Endothelial cell of hepatic sinusoid (primary cell): ENCODE results near the gene ZNF469.
"Not testable (repeated sequence)": the region's sequence is repeated elsewhere in the genome, so short reads cannot be mapped to it uniquely, and the experiment has no call there.

Experiments
- in situ Hi-C: cut with HindIII; loops from 2 replicates; pipeline ENCODE4 v1.10.0; 2017; ENCODE audit warnings: low sequenced_read_pairs

Gene ZNF469

GRCh38 chr16:88356124-88356726 is 26.5 kb upstream of the ZNF469 start:
- in situ Hi-C loops, result loop anchor here (10.0 kb wide), 1 partner anchor 61 kb away; no protein-coding TSS in a partner anchor

GRCh38 chr16:88356727-88357199 is 26.0 kb upstream of the ZNF469 start:
- in situ Hi-C loops, result loop anchor here (10.0 kb wide), 1 partner anchor 62 kb away; no protein-coding TSS in a partner anchor

DNA sequence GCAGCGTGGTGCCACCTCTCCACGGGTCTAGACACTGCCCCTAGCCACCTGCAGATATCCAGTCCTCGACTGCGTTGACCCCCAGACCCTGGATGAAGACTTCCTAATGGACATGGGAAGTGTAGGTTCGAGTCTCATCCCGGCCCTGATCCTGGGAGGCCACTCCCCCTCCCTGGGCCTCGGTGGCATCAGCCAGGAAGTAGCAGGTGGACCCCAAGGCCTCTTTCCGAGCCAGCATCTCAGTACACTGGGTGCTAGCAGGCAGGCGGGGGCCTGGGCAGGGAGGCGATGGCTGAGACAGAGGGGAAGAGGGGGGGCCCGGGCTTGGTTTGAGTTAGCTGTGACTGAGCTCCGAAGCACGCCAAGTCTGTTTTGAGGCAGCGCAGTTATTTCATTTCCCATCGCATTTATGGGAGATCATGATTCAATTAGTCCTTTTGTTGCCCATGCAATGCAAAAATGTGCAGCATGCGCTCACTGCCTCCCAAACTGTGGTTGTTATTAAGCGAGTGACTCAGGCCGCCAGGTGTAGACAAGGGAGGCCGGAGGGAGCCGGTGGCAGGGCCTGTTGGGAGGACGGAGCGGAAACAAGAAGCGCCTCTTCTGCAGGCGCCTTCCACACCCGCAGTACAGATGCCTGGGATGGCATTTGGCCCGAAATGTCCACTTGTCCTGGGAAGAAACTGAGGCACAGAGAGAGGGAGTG is 25.3 kb upstream of the ZNF469 start:
- in situ Hi-C loops, result loop anchor here (10.0 kb wide), 1 partner anchor 63 kb away; no protein-coding TSS in a partner anchor

DNA sequence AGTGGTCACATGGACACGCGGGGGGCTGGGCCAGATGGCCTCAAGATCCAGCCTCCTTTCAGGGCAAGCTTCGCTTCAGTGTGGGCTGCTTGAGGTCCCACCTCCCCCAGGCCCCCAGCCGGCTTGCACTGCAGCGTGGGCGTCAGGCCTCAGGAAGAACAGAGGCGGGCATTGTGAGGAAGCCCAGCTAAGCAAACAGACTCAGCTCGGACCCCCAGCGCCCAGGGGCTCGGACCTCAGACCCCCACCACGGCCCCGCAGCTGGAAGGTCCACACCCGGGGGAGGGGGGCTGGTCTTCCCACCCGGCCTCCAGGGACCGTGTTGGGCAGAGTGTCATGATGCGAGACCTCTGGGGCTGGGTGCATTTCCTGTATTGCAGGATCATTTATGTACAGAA is 24.7 kb upstream of the ZNF469 start:
- in situ Hi-C loops, result loop anchor here (10.0 kb wide), 1 partner anchor 63 kb away; no protein-coding TSS in a partner anchor

GRCh38 chr16:88359008-88359407 is 23.8 kb upstream of the ZNF469 start:
- in situ Hi-C loops, result loop anchor here (10.0 kb wide), 1 partner anchor 64 kb away; no protein-coding TSS in a partner anchor

DNA sequence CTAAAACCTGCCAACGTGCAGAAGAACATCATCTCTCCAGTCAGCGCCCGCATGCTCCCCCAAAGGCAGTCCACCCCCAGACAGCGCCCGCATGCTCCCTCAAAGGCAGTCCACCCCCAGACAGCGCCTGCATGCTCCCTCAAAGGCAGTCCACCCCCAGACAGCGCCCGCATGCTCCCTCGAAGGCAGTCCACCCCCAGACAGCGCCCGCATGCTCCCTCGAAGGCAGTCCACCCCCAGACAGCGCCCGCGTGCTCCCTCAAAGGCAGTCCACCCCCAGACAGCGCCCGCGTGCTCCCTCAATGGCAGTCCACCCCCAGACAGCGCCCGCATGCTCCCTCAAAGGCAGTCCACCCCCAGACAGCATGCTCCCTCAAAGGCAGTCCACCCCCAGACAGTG is 22.4 kb upstream of the ZNF469 start:
- in situ Hi-C loops, result not testable (repeated sequence)

GRCh38 chr16:88360999-88361398 is 21.8 kb upstream of the ZNF469 start:
- in situ Hi-C loops, result no loop called here

GRCh38 chr16:88361775-88362174 is 21.0 kb upstream of the ZNF469 start:
- in situ Hi-C loops, result no loop called here

DNA sequence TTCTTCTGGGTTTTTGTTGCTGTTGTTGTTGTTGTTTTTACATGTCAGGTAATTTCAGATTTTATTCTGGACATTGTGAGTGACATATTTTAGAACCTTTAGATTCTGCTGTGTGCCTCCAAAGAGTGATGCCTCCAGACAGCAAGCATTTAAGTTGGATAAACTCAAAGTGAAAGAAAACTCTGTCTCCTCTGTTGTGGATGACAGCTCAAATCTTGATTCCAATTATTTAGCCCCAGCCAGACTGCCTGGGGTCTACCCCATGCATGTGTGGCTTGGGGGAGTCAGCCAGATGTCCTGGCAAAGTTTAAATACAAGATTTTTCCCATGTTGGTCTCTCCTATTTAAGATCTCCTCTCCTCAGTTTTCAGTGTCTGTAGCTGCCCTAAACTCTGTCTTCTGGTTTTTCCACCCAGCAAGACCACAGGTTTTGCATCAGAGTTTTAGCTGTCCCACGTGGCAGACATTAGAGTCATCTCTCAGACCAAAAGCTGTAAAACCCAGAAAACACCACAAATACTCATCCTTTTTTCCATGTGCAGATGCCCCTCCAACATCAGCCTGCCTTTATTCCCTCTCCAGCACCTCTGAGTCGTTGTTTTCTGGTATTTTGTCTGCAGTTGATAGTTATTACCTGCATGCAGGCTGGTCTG is 19.4 kb upstream of the ZNF469 start:
- in situ Hi-C loops, result no loop called here

DNA sequence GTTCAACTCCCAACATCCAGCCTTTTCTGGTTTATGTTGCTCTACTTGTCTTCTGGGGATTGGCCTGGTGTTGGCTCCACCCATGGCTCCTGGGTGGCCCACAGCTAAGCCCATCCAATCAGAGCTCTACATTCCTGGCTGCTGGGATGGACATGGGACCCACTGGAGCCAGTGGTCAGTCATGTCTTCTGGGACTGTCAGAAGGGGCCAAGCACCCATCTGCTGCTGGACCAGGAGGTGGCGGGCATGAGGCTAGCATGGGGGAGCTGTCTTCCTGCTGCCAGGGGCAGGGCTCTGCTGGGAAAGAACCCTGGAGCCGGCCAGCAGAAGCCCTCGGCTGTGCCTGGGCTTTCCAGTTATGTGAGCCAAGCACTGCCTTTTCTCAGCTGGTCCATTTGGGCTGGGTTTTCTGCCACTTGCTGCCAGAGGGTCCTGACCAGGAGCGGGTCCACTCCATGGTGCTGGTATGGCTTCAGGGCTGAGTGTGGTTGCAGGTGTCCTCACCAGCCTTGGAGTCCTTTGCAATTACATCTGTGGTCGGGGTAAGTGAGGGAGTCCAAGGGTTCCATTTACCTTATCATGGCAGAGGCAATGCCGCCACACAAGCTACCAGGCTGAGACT is 17.4 kb upstream of the ZNF469 start:
- in situ Hi-C loops, result no loop called here

GRCh38 chr16:88366032-88366703 is 16.6 kb upstream of the ZNF469 start:
- in situ Hi-C loops, result no loop called here

DNA sequence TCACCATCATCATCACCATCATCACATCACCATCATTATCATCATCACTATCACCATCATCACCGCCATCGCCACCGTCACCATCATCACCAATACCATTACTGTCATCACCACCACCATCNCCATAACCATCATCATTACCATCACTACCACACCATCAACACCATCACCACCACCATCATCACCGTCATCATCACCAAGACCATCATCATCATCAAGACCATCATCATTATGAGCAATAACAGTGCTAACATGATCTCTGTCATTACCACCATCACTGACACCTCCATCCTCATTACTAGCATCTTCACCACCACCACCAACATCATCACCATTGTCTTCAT is 16.1 kb upstream of the ZNF469 start:
- in situ Hi-C loops, result no loop called here

DNA sequence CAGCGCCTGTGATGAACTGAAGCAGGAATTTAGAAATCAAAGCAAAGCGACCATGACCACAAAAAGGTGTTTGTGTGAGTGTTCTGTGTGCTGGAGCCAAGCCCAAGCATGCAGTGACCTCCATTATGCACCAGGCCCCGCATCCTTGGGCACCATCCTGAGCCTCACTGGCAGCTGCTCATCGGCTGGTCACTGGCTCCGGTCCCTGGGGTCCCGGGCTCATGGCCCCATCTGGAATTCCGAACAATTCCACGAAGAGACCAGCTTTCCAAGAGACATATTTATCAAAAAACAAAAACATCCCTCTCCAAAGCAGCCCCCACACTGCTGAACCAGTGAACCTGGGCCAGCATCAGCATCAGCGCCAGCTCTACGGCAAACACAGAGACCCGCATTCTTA is 15.2 kb upstream of the ZNF469 start:
- in situ Hi-C loops, result no loop called here

DNA sequence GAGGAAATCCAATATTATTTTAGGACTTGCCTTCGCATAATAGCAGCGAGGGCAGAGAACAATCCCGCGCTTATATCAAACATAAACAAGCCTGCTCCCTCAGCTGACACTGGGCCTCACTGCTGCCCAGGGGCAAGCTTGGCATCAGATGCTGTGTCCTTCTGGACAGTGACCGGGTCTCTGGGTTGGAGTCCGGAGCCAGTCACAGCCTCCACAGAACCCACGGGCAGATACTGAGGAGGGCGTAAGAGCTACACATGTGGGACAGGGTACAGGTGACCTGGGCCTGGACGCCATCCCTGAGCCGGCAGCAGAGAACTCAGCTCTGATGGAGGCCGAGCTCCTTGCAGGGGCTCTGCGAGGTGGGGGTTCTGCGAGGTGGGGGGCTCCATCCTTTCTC is 14.7 kb upstream of the ZNF469 start:
- in situ Hi-C loops, result no loop called here

DNA sequence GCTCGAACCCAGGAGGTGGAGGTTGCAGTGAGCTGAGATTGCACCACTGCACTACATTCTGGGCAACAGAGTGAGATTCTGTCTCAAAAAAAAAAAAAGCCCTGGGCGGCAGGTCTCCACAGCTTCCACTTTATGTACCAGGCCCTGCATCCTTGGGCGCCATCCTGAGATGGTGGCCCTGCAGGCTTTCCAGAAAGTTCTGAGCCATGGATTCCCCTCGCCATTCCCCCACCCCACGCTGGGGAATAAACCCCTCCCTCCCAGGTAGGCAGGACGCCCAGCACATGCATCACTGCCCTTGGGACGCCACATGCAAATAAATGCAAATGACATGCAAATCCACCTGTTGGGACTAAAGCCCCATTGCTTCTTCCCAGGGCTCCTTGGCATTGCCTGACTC is 13.8 kb upstream of the ZNF469 start:
- in situ Hi-C loops, result no loop called here

GRCh38 chr16:88369447-88370008 is 13.2 kb upstream of the ZNF469 start:
- in situ Hi-C loops, result no loop called here

GRCh38 chr16:88370365-88370764 is 12.4 kb upstream of the ZNF469 start:
- in situ Hi-C loops, result no loop called here

- in situ Hi-C loops, result no loop called here
Observed at GRCh38 chr16:88372522-88372921, 10.2 kb upstream of the ZNF469 start.

- in situ Hi-C loops, result no loop called here
Observed at GRCh38 chr16:88373211-88373610, 9.5 kb upstream of the ZNF469 start.

- in situ Hi-C loops, result no loop called here
Observed at GRCh38 chr16:88373927-88374492, 8.7 kb upstream of the ZNF469 start.
